Measurements from ENCODE around the gene HOXB9. TPM values are rescaled to one million over a fixed set of nuclear protein-coding genes. Genes with fewer than 3 reads are reported as not detected.
A peak's percentile ranks its signal among the peaks of the same experiment; 100 is the strongest.

HOXB9 gene
- total and polyA plus RNA-seq, 5 donors, result 0.02 TPM; not detected in 4

GRCh38 chr17:48592577-48592976 is 33.6 kb downstream of the HOXB9 start:
- H3K27ac ChIP-seq (ENCODE audit: low read length), result no peak overlapping the region
- intact Hi-C loops (cut with DNase I), result loop anchor here in 2 of 4 donors (10.0 kb wide), 2 partner anchors 238 to 258 kb away; no protein-coding TSS in a partner anchor
- no peaks in the 10 kb centered on the region for H3K4me1 ChIP-seq (ENCODE audit: control insufficient read depth, insufficient read depth, low read length)
- no peak for DNase-seq
- H3K4me3 ChIP-seq (ENCODE audit: low read length), result peak overlapping the region; percentile 12
- peak in 1 of 2 donors; percentile 13 for ATAC-seq
- 10% methylated on average over 14 of the region's 14 CpGs for WGBS
- H3K27me3 ChIP-seq (ENCODE audit: control insufficient read depth, insufficient read depth), result no peaks in the 10 kb centered on the region
- no peaks in the 10 kb centered on the region for H3K9me3 ChIP-seq (ENCODE audit: control insufficient read depth, low read length)

- intact Hi-C loops (cut with DNase I), result loop anchor here in 2 of 4 donors (10.0 kb wide), 2 partner anchors 237 to 257 kb away; no protein-coding TSS in a partner anchor
- Histone ChIP-seq H3K4me3 (ENCODE audit: low read length) (peak overlapping the region; percentile 12), H3K9me3 (ENCODE audit: control insufficient read depth, low read length) (no peaks in the 10 kb centered on the region), H3K27ac (ENCODE audit: low read length) (no peak overlapping the region), H3K4me1 (ENCODE audit: control insufficient read depth, insufficient read depth, low read length) (no peaks in the 10 kb centered on the region), H3K27me3 (ENCODE audit: control insufficient read depth, insufficient read depth) (no peaks in the 10 kb centered on the region)
- no peak for ATAC-seq
- no peak for DNase-seq
- WGBS, result 24% methylated on average over 33 of the region's 33 CpGs
Observed at GRCh38 chr17:48592057-48592514, 34.1 kb downstream of the HOXB9 start.

- Histone ChIP-seq H3K27me3 (ENCODE audit: control insufficient read depth, insufficient read depth) (no peaks in the 10 kb centered on the region), H3K9me3 (ENCODE audit: control insufficient read depth, low read length) (no peaks in the 10 kb centered on the region), H3K4me3 (ENCODE audit: low read length) (no peak overlapping the region), H3K27ac (ENCODE audit: low read length) (no peak overlapping the region), H3K4me1 (ENCODE audit: control insufficient read depth, insufficient read depth, low read length) (no peaks in the 10 kb centered on the region)
- WGBS, result 90% methylated on average over 10 of the region's 10 CpGs
- no peak for ATAC-seq
- intact Hi-C loops (cut with DNase I), result loop anchor here in 2 of 4 donors (10.0 kb wide), 2 partner anchors 237 to 257 kb away; no protein-coding TSS in a partner anchor
- no peak for DNase-seq
Observed at GRCh38 chr17:48591255-48592056, 34.7 kb downstream of the HOXB9 start.

GRCh38 chr17:48590607-48591161 is 35.5 kb downstream of the HOXB9 start:
- no peaks in the 10 kb centered on the region for H3K27me3 ChIP-seq (ENCODE audit: control insufficient read depth, insufficient read depth)
- intact Hi-C loops (cut with DNase I), result loop anchor here in 2 of 4 donors (10.0 kb wide), 2 partner anchors 236 to 256 kb away; no protein-coding TSS in a partner anchor
- H3K27ac ChIP-seq (ENCODE audit: low read length), result no peak overlapping the region
- DNase-seq (no peak), ATAC-seq (no peak)
- no peak overlapping the region for H3K4me3 ChIP-seq (ENCODE audit: low read length)
- H3K9me3 ChIP-seq (ENCODE audit: control insufficient read depth, low read length), result no peaks in the 10 kb centered on the region
- no peaks in the 10 kb centered on the region for H3K4me1 ChIP-seq (ENCODE audit: control insufficient read depth, insufficient read depth, low read length)

- no peak within 1 kb of the TSS for H3K4me3 ChIP-seq (ENCODE audit: low read length)
- no peak for DNase-seq
- intact Hi-C loops (cut with DNase I), result loop anchor here in 2 of 4 donors (10.0 kb wide), 2 partner anchors 235 to 255 kb away; no protein-coding TSS in a partner anchor
- no peak within 1 kb of the TSS for H3K27ac ChIP-seq (ENCODE audit: low read length)
- WGBS, result 59% methylated on average over 23 of the region's 23 CpGs
- ATAC-seq, result no peak
- no peaks in the 10 kb centered on the region for H3K4me1 ChIP-seq (ENCODE audit: control insufficient read depth, insufficient read depth, low read length)
- H3K27me3 ChIP-seq (ENCODE audit: control insufficient read depth, insufficient read depth), result no peaks in the 10 kb centered on the region
- H3K9me3 ChIP-seq (ENCODE audit: control insufficient read depth, low read length), result no peaks in the 10 kb centered on the region
Observed at GRCh38 chr17:48589831-48590606, 36.1 kb downstream of the HOXB9 start, which contains the start of gene HOXB3. Gene HOXB3, minus strand, starts transcription at chr17:48590241. Its CDS starts 37,767 bp downstream, at chr17:48552474.

- no peaks in the 10 kb centered on the region for H3K4me1 ChIP-seq (ENCODE audit: control insufficient read depth, insufficient read depth, low read length)
Observed at GRCh38 chr17:48589060-48589830, 36.9 kb downstream of the HOXB9 start.

GRCh38 chr17:48588528-48588927 is 37.6 kb downstream of the HOXB9 start:
- ATAC-seq (no peak), DNase-seq (no peak)
- no peaks in the 10 kb centered on the region for H3K27me3 ChIP-seq (ENCODE audit: control insufficient read depth, insufficient read depth)
- intact Hi-C loops (cut with DNase I), result no loop called here
- no peak overlapping the region for H3K4me3 ChIP-seq (ENCODE audit: low read length)
- no peak overlapping the region for H3K27ac ChIP-seq (ENCODE audit: low read length)
- H3K9me3 ChIP-seq (ENCODE audit: control insufficient read depth, low read length), result no peaks in the 10 kb centered on the region
- WGBS, result 39% methylated on average over 2 of the region's 2 CpGs
- no peaks in the 10 kb centered on the region for H3K4me1 ChIP-seq (ENCODE audit: control insufficient read depth, insufficient read depth, low read length)

More at GRCh38 chr17:48589060-48589830, 36.9 kb downstream of the HOXB9 start:
- no peak for DNase-seq
- no peaks in the 10 kb centered on the region for H3K27me3 ChIP-seq (ENCODE audit: control insufficient read depth, insufficient read depth)
- intact Hi-C loops (cut with DNase I), result no loop called here
- no peak overlapping the region for H3K4me3 ChIP-seq (ENCODE audit: low read length)
- no peak for ATAC-seq
- no peak overlapping the region for H3K27ac ChIP-seq (ENCODE audit: low read length)
- no peaks in the 10 kb centered on the region for H3K9me3 ChIP-seq (ENCODE audit: control insufficient read depth, low read length)
- WGBS, result 41% methylated on average over 10 of the region's 10 CpGs

GRCh38 chr17:48588074-48588415 is 38.1 kb downstream of the HOXB9 start:
- intact Hi-C loops (cut with DNase I), result no loop called here
- WGBS, result 64% methylated on average over 2 of the region's 2 CpGs
- ATAC-seq, result no peak
- no peak for DNase-seq
- no peaks in the 10 kb centered on the region for H3K27me3 ChIP-seq (ENCODE audit: control insufficient read depth, insufficient read depth)
- no peaks in the 10 kb centered on the region for H3K9me3 ChIP-seq (ENCODE audit: control insufficient read depth, low read length)
- H3K4me3 ChIP-seq (ENCODE audit: low read length), result no peak overlapping the region
- H3K4me1 ChIP-seq (ENCODE audit: control insufficient read depth, insufficient read depth, low read length), result no peaks in the 10 kb centered on the region
- H3K27ac ChIP-seq (ENCODE audit: low read length), result no peak overlapping the region

GRCh38 chr17:48587276-48588073 is 38.7 kb downstream of the HOXB9 start:
- no peaks in the 10 kb centered on the region for H3K27me3 ChIP-seq (ENCODE audit: control insufficient read depth, insufficient read depth)

More at GRCh38 chr17:48587276-48588073, 38.7 kb downstream of the HOXB9 start:
- no peak for DNase-seq
- no peak for ATAC-seq
- Histone ChIP-seq H3K9me3 (ENCODE audit: control insufficient read depth, low read length) (no peaks in the 10 kb centered on the region), H3K4me1 (ENCODE audit: control insufficient read depth, insufficient read depth, low read length) (no peaks in the 10 kb centered on the region), H3K27ac (ENCODE audit: low read length) (no peak overlapping the region), H3K4me3 (ENCODE audit: low read length) (no peak overlapping the region)
- 47% methylated on average over 5 of the region's 5 CpGs for WGBS
- intact Hi-C loops (cut with DNase I), result no loop called here
